Ishikawa (cell line): ENCODE results near the gene P2RX4.

Experiments used
- CEBPB ChIP-seq: IDR thresholded peaks from 2 replicates; pipeline ENCODE4 v1.6.1; 2012
- MAX ChIP-seq: IDR thresholded peaks from 2 replicates; pipeline ENCODE4 v1.6.1; 2012
- TAF1 ChIP-seq: IDR thresholded peaks from 2 replicates; pipeline ENCODE4 v1.6.1; 2012; ENCODE audit warnings: low read depth, mild to moderate bottlenecking
- TCF12 ChIP-seq: IDR thresholded peaks from 2 replicates; pipeline ENCODE4 v1.6.1; 2012; ENCODE audit warnings: low read depth
- YY1 ChIP-seq: IDR thresholded peaks from 2 replicates; pipeline ENCODE4 v1.6.1; 2012; ENCODE audit warnings: low read depth

GRCh38 chr12:121165316-121165715 is 44.6 kb upstream of the P2RX4 start:
- TF ChIP-seq MAX (no peak), YY1 (no peak), TCF12 (no peak), CEBPB (no peak), TAF1 (no peak)
